Hepatocyte (in vitro differentiated cells): ENCODE data around the gene TWIST2.

Experiments used
- EZH2 ChIP-seq: fragments of 200-600 bp; sonication (generic); IDR thresholded peaks from 2 replicates; pipeline ENCODE4 v1.6.1; 2016; ENCODE audit warnings: antibody characterized with exemption, mild to moderate bottlenecking, borderline replicate concordance
- EZH2phosphoT487 ChIP-seq: fragments of 200-600 bp; sonication (generic); IDR thresholded peaks from one replicate; pipeline ENCODE4 v1.6.1; 2018; ENCODE audit warnings: antibody characterized with exemption, mild to moderate bottlenecking, low read depth, moderate library complexity; ENCODE audit not compliant: unreplicated experiment, severe bottlenecking

- TF ChIP-seq EZH2phosphoT487 (no peak), EZH2 (no peak)
Observed at GRCh38 chr2:238817382-238817781, 30.5 kb upstream of the TWIST2 start.
